NCI-H82 (cell line): ENCODE data around the gene DRG2.
A peak's percentile ranks its signal among the peaks of the same experiment; 100 is the strongest.

Experiments
- DNase-seq: peaks from one replicate; lab custom pipeline; 2025; lab: John Stamatoyannopoulos, UW

The DRG2 gene, protein sequence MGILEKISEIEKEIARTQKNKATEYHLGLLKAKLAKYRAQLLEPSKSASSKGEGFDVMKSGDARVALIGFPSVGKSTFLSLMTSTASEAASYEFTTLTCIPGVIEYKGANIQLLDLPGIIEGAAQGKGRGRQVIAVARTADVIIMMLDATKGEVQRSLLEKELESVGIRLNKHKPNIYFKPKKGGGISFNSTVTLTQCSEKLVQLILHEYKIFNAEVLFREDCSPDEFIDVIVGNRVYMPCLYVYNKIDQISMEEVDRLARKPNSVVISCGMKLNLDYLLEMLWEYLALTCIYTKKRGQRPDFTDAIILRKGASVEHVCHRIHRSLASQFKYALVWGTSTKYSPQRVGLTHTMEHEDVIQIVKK

DNA sequence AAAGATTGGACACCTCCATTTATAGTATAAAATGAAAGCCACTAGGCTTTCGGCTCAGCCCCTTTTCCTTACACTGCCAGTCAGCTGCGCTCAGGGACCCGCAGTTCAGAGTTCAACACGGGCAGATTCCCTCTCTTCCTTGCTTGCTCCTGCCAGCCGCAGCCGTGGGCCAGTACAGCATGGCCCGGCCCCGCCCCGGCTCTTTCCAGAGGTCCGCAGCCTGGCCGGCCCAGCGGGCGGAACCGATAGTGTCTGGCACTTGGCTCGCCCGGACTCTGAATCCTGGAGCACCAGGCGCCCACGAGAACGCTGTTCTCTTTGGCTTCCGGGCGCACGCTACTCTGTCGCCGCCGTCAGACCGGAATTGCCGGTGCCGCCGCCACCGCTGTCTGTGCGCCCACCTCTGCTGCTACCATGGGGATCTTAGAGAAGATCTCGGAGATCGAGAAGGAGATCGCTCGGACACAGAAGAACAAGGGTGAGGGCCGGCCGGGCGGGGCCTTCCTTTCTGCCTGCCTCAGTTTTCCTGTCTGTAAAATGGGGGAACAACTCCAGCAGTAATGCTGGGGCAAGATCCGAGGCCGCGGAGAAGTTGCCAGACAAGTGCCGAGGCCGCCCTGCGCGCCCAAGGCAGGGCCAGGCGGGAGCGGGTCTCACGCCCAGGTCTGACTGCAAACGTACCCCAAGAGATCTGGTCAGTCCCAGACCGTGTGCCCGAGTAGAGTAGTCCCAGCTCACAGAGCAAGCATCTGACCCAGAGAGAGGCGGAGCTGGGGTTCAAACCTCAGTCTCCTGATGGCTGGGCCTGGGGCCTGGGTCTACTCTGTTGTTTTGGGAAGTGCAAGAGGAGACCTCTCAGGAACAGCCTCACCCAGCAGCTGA, at the start of gene DRG2:
Gene DRG2, plus strand, starts transcription at position 339 of the 882 bp plus-strand sequence. Its CDS starts 76 bp downstream, at position 415.
- DNase-seq = peak; percentile 96

DNA sequence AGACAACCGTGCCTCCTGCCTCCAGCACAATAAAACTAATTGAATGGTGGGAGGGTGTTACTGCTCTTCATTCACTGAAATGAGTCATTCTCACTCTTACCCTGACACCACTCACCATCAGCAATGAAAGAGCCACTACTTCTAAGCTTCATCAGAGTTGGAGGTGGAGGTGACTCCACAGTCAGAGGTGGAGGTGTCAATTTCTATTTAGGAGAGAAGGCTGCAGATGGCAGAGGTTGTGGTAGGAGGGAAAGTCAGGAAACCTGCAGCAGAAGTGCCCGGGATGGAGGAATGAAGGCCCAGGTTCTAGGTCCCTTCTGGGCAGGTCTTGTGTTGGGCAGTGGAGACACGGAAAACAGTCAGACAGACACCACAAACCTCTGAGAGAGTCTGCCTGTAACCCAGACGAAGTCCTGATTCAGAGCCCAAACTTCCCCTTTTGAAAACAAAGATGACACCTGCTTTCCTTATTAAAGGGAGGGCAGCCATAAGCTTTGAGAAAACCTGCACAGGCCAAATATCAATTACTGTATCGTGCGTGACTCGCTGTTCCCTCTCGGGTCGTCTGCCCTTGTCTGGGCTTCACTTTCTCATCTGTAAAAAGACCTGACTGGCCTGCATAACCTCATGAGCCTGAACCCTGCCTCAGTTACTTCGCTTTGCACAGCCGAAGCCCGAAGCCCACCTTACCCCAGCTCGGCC, 49.4 kb upstream of the DRG2 start:
- DNase-seq = no peak

- DNase-seq = peak; percentile 100
Measured at GRCh38 chr17:18038861-18039534, 48.8 kb upstream of the DRG2 start, which contains the start of the genes ATPAF2 and GID4. Gene ATPAF2, minus strand, starts transcription at chr17:18039168. Its CDS starts 155 bp downstream, at chr17:18039013. Gene GID4, plus strand, starts transcription at chr17:18039408. Its CDS starts 57 bp downstream, at chr17:18039465.

DNA sequence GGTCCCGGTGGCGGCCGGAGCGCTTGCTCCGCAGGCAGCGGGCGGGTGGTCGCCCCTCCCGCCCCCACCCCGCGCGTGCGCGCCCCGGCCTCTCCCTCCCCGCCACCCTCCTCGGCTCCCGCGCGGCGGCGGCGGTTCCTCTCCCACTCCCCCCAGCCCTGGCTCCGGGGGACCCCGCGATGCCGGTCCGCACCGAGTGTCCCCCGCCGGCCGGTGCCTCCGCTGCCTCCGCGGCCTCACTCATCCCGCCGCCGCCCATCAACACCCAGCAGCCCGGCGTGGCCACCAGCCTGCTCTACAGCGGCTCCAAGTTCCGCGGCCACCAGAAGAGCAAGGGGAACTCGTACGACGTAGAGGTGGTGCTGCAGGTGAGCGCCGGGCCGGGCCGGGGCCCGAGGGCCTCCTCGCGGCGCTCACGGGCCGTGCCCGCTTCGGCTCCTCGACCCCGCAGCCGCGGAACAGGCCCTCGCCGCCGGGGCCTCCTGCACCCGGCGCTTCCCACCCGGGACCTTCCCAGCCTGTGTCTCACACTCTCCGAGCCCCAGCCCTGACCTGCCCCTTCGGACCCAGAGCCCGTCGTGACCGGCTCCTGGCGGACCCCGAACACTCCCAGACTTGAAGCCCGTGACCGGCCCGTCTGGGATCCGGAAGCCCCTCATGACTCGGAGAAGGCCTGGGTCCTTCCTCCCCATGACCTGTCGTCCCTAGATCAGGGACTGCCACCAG, 48.0 kb upstream of the DRG2 start:
- no peak for DNase-seq

- no peak for DNase-seq
Measured at GRCh38 chr17:18040261-18040858, 47.4 kb upstream of the DRG2 start.

- no peak for DNase-seq
Measured at GRCh38 chr17:18041776-18042175, 46.0 kb upstream of the DRG2 start.

DNA sequence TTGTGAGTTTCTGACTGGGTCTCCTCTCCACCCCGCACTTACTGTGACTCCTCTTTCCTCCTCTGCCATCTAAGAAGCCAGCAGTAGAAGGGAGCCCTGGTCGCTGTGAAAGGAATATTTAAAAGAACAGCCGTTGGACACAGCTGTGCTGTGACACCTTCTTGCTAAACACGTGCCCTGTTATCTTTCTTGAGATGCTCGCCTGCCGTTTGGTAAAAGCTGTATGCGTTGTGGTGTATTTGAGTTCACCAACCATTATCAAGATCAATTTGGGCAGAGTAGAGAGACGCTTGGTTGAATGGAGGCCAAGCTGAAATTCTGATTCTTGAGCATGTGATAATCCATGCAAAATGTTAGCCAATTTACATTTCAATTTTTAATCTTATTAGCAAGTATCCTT, 44.8 kb upstream of the DRG2 start:
- peak; percentile 39 for DNase-seq

GRCh38 chr17:18043491-18043890, 44.3 kb upstream of the DRG2 start:
- peak; percentile 59 for DNase-seq

GRCh38 chr17:18044609-18045008, 43.1 kb upstream of the DRG2 start:
- no peak for DNase-seq

DNA sequence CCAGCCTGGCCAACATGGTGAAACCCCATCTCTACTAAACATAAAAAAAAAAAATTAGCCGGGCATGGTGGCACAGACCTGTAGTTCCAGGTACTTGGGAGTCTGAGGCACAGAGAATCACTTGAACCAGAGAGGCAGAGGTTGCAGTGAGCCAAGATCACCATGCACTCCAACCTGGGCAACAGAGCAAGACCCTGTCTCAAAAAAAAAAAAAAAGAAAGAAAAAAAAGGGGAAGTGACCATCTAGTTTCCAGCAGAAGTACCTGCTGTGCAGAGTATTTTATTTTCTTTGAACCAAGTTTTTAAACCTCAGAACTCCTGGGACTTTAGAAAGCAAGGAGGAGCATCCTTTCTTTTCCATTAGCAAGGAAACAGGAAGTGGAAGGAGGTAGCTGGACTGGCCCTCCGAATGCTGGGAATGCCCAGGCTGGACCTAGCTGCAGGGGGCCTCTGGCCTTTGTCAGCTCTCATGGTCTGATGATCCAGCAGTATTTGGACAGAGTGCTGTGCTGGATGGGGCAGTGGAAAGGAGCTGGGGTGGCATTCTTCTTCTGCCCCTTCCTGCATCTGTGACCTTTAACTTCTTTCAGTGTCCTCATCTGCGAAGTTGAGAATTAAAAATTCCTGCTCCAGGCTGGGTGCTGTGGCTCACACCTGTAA, 41.9 kb upstream of the DRG2 start:
- no peak for DNase-seq

- DNase-seq = no peak
Measured at GRCh38 chr17:18055597-18055996, 32.2 kb upstream of the DRG2 start.

- no peak for DNase-seq
Measured at GRCh38 chr17:18056214-18056613, 31.5 kb upstream of the DRG2 start.

- no peak for DNase-seq
Measured at GRCh38 chr17:18059283-18059682, 28.5 kb upstream of the DRG2 start.

GRCh38 chr17:18064053-18064452, 23.7 kb upstream of the DRG2 start:
- DNase-seq = no peak

- no peak for DNase-seq
Measured at GRCh38 chr17:18065546-18065945, 22.2 kb upstream of the DRG2 start.

- no peak for DNase-seq
Measured at GRCh38 chr17:18066866-18067265, 20.9 kb upstream of the DRG2 start.

GRCh38 chr17:18069101-18069500, 18.6 kb upstream of the DRG2 start:
- DNase-seq = no peak

GRCh38 chr17:18070861-18071340, 16.8 kb upstream of the DRG2 start:
- DNase-seq = peak; percentile 87

GRCh38 chr17:18071751-18072150, 16.0 kb upstream of the DRG2 start:
- no peak for DNase-seq
